HG02623 (cell line): ENCODE measurements around the gene MED16.
"Not testable (repeated sequence)": the region's sequence is repeated elsewhere in the genome, so short reads cannot be mapped to it uniquely, and the experiment has no call there.

Experiments used
- ATAC-seq: cut with Tn5 transposase; IDR thresholded peaks from one replicate; pipeline ENCODE4 v1.9.1; 2021; ENCODE audit warnings: moderate library complexity; ENCODE audit not compliant: unreplicated experiment

Gene MED16

GRCh38 chr19:911197-912033 is 18.4 kb upstream of the MED16 start:
- no peak for ATAC-seq

DNA sequence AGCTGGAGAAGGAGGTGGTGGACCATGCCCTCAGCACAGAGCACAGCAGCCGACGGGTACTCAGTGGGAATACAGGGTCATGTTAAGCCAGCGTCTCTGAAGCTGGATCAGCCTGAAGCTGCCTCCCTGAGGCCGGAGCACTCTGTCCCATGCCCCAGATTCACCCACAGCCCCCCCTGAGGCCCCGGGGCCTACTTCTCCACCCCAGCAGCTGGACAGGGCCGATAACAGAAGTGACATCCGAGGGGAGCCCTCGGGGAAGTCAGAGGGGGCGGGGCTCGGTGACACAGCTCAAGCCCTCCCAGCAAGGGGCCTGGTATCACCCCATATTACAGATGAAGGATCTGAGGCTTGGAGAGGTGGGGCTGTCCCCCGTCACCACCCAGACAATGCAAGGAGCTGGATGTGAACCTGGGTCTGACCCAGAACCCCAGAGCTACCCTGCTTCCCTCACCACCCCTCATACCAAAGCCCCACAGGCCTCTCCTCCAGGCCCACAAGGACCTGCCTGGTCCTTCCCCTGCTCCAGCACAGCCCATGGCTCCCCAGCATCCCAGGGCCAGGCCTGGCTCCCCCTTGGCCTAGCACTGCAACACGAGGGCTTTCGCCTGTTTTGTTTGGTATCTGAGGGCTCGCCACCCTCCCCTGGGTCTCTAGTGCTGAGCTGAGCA is 14.3 kb upstream of the MED16 start:
- ATAC-seq, result no peak

DNA sequence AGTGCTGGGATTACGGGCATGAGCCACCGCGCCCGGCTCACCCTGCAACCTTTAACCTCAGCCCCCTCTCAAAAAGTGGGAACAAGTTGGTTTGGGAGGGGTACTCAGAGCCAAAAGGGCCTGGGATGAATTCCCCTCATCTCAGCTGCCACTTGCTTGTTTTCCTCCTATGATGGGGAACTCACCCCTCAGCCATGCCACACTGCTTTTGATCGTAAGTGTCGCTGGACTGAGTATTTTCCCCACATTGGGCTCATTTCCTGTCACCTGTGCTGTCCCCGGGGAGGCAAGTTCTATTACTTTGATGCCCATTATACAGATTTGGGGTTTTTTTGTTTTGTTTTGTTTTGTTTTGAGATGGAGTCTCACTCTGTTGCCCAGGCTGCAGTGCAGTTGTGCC is 13.5 kb upstream of the MED16 start:
- ATAC-seq, result no peak

- no peak for ATAC-seq
These were observed 11.6 kb upstream of the MED16 start for GRCh38 chr19:904545-904944.

- no peak for ATAC-seq
These were observed 10.3 kb upstream of the MED16 start for GRCh38 chr19:903266-903797.

- ATAC-seq, result no peak
These were observed 9.6 kb upstream of the MED16 start for GRCh38 chr19:902446-903226.

- no peak for ATAC-seq
These were observed 9.0 kb upstream of the MED16 start for GRCh38 chr19:902093-902370.

GRCh38 chr19:901216-902092 is 8.5 kb upstream of the MED16 start:
- ATAC-seq, result no peak

- no peak for ATAC-seq
These were observed 7.5 kb upstream of the MED16 start for GRCh38 chr19:900302-901111.

- ATAC-seq, result no peak
These were observed 7.0 kb upstream of the MED16 start for GRCh38 chr19:900043-900301.

- no peak for ATAC-seq
These were observed 6.5 kb upstream of the MED16 start for GRCh38 chr19:899336-900042.

DNA sequence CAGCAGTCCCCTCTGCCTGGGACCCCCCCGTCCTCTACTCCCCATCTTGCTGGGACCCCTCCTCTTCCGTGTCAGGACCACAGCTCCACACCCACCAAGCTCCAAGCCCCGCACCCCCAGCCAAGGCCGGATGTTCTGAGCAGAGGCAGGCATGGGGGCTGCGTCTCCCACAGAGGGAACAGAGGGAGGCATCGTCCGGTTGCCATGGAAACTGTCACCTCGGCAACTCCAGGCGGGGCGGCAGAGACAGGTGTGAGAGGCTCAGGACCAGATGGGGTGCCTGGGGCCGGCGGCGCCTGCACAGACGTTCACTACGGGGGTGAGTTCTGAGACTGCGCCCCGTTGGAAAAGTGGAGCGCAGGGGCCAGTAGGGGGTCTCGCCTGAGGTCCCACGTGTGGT is 5.7 kb upstream of the MED16 start:
- no peak for ATAC-seq

GRCh38 chr19:897442-898039 is 4.6 kb upstream of the MED16 start:
- ATAC-seq, result no peak

GRCh38 chr19:896999-897398 is 4.0 kb upstream of the MED16 start:
- ATAC-seq, result no peak

GRCh38 chr19:896434-896833 is 3.4 kb upstream of the MED16 start:
- ATAC-seq, result no peak

DNA sequence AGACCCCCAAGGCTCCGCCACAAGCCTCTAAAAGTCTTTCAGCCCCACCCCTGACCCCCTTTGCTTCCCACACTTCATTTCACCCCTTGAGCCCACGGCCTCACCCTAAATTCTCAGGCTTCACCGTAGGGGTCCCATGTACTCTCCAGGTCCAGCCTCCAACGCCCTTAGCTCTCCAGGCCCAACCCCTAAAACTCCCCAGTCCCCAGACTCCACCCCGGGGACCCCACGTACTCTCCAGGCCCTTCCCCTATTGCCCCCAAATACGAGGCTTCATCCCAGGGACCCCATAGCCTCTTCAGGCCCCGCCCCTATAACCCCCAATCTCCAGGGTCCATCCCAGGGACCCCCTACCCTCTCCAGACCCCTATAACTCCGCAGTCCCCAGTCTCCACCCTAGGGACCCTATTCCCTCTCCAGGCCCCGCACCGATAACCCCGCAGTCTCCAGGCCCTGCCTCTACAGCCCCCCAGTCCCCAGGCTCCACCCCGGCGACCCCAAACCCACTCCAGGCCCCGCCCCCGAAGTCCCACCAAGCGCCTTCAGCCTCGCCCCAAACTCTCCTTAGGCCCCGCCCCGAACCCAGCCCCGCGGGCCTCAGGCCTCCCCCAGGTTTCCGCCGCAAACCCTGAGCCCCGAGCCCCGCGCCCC is 619 bp downstream of the MED16 start:
- ATAC-seq, result no peak

GRCh38 chr19:891421-892200 is 1.4 kb downstream of the MED16 start:
- not testable (repeated sequence) for ATAC-seq

- no peak for ATAC-seq
These were observed 2.2 kb downstream of the MED16 start for GRCh38 chr19:890831-891230.
